Mucosa of rectum (tissue), 2 donors: ENCODE data around the gene CEP295NL.

ENCODE experiments used
- H3K27ac ChIP-seq, 2 donors: one replicate each; pipeline ENCODE4 v1.7.0; 2013; ENCODE audit warnings: inconsistent platforms in 2 of 2, low read depth in 2 of 2, low read length in 2 of 2
- H3K27me3 ChIP-seq, 2 donors: one replicate each; pipeline ENCODE4 v1.7.0; 2013; ENCODE audit warnings: low read length in 2 of 2; ENCODE audit not compliant: control insufficient read depth in 2 of 2, insufficient read depth in 2 of 2
- H3K36me3 ChIP-seq, 2 donors: one replicate each; pipeline ENCODE4 v1.7.0; 2013; ENCODE audit warnings: low read length in 2 of 2; ENCODE audit not compliant: control insufficient read depth in 2 of 2, insufficient read depth in 2 of 2
- H3K4me1 ChIP-seq, 2 donors: one replicate each; pipeline ENCODE4 v1.7.0; 2013; ENCODE audit warnings: low read length in 2 of 2, mild to moderate bottlenecking in 1 of 2; ENCODE audit not compliant: control insufficient read depth in 2 of 2, insufficient read depth in 2 of 2
- H3K4me3 ChIP-seq, 2 donors: one replicate each; pipeline ENCODE4 v1.7.0; 2013; ENCODE audit warnings: low read length in 2 of 2
- H3K9ac ChIP-seq, 2 donors: one replicate each; pipeline ENCODE4 v1.7.0; 2013; ENCODE audit warnings: low read length in 2 of 2, low read depth in 1 of 2, mild to moderate bottlenecking in 1 of 2
- H3K9me3 ChIP-seq, 2 donors: one replicate each; pipeline ENCODE4 v1.7.0; 2013; ENCODE audit warnings: low read length in 2 of 2; ENCODE audit not compliant: control insufficient read depth in 2 of 2
- donor health status: healthy.
- donor health status: Normal muscosa, but diverticular disease.

Gene CEP295NL

GRCh38 chr17:78852709-78853121 lies 50.3 kb downstream of the CEP295NL start:
- peaks cover 0 to 5% of the 10 kb centered on the region in 2 donors for H3K4me1 ChIP-seq
- peaks cover 0 to 11% of the 10 kb centered on the region in 2 donors for H3K36me3 ChIP-seq
- no peaks in the 10 kb centered on the region for H3K9me3 ChIP-seq
- H3K4me3 ChIP-seq = no peak overlapping the region
- no peak overlapping the region for H3K9ac ChIP-seq
- H3K27ac ChIP-seq = no peak overlapping the region
- H3K27me3 ChIP-seq = no peaks in the 10 kb centered on the region

- Histone ChIP-seq H3K27me3 (no peaks in the 10 kb centered on the region), H3K9ac (no peak overlapping the region), H3K9me3 (no peaks in the 10 kb centered on the region), H3K4me3 (no peak overlapping the region), H3K4me1 (peaks cover 0 to 5% of the 10 kb centered on the region in 2 donors), H3K27ac (no peak overlapping the region), H3K36me3 (no peaks in the 10 kb centered on the region)
Observed at GRCh38 chr17:78849026-78849425, 54.0 kb downstream of the CEP295NL start.

GRCh38 chr17:78847052-78847451 lies 55.9 kb downstream of the CEP295NL start:
- H3K4me3 ChIP-seq = no peak overlapping the region
- H3K36me3 ChIP-seq = no peaks in the 10 kb centered on the region
- no peak overlapping the region for H3K9ac ChIP-seq
- peaks cover 0 to 4% of the 10 kb centered on the region in 2 donors for H3K4me1 ChIP-seq
- no peaks in the 10 kb centered on the region for H3K9me3 ChIP-seq
- H3K27me3 ChIP-seq = no peaks in the 10 kb centered on the region
- H3K27ac ChIP-seq = no peak overlapping the region

- Histone ChIP-seq H3K9ac (no peak overlapping the region), H3K9me3 (no peaks in the 10 kb centered on the region), H3K4me1 (peaks cover 12 to 13% of the 10 kb centered on the region in 2 donors), H3K27ac (no peak overlapping the region), H3K36me3 (no peaks in the 10 kb centered on the region), H3K4me3 (no peak overlapping the region), H3K27me3 (no peaks in the 10 kb centered on the region)
Observed at GRCh38 chr17:78844301-78845005, 58.5 kb downstream of the CEP295NL start.

GRCh38 chr17:78842881-78843565 lies 60.0 kb downstream of the CEP295NL start:
- Histone ChIP-seq H3K4me3 (no peak overlapping the region), H3K4me1 (peaks cover 21 to 23% of the 10 kb centered on the region in 2 donors), H3K27ac (no peak overlapping the region), H3K36me3 (no peaks in the 10 kb centered on the region), H3K9ac (no peak overlapping the region), H3K9me3 (no peaks in the 10 kb centered on the region), H3K27me3 (no peaks in the 10 kb centered on the region)

- Histone ChIP-seq H3K9ac (peak within 1 kb of the TSS; percentile 98 to 100), H3K9me3 (no peaks in the 10 kb centered on the region), H3K4me3 (peak within 1 kb of the TSS; percentile 90 to 94), H3K36me3 (peaks cover 15 to 17% of the 10 kb centered on the region in 2 donors), H3K27ac (peak within 1 kb of the TSS; percentile 99 to 100), H3K27me3 (no peaks in the 10 kb centered on the region), H3K4me1 (peaks cover 21 to 23% of the 10 kb centered on the region in 2 donors)
Observed at GRCh38 chr17:78840780-78841611, 62.0 kb downstream of the CEP295NL start, which contains the start of gene USP36. TSS of gene USP36 (minus strand) at chr17:78840814. CDS start at chr17:78836363, 4,451 bp downstream.
